NCI-H1092 treated with DMSO at 0.1 percent for 48 hours (cell line): Measurements from ENCODE around the gene ABRACL.
"Not testable (repeated sequence)": the region's sequence is repeated elsewhere in the genome, so short reads cannot be mapped to it uniquely, and the experiment has no call there.

Source experiments
- DNase-seq: peaks from one replicate; lab custom pipeline; 2025; lab: John Stamatoyannopoulos, UW

The ABRACL gene

GRCh38 chr6:139028658-139029469 lies at the start of gene ABRACL:
Gene ABRACL, plus strand, starts transcription at chr6:139028745. Its CDS starts 5,416 bp downstream, at chr6:139034161.
- peak; percentile 40 for DNase-seq

DNA sequence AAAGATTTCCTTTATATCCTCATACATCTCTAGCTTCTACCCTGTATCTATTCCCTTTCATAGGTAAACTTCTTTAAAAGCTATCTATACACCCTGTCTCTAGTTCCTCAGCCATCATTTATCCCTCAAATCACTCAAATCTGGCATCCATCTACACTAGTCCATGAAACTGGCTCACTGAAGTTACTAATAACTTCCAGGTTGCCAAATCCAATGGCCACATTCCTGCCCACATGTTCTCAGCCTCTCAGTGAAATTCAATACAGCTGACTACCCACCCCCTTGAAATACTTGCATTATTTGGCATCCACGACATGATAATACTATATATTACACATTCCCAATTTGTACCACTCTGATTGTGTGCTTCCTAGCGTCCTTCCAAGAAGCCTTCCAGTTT lies 49.2 kb upstream of the ABRACL start:
- DNase-seq = no peak

GRCh38 chr6:138979813-138980668 lies 48.5 kb upstream of the ABRACL start:
- DNase-seq = no peak

- DNase-seq = no peak
Observed at GRCh38 chr6:138981416-138981815, 47.1 kb upstream of the ABRACL start.

DNA sequence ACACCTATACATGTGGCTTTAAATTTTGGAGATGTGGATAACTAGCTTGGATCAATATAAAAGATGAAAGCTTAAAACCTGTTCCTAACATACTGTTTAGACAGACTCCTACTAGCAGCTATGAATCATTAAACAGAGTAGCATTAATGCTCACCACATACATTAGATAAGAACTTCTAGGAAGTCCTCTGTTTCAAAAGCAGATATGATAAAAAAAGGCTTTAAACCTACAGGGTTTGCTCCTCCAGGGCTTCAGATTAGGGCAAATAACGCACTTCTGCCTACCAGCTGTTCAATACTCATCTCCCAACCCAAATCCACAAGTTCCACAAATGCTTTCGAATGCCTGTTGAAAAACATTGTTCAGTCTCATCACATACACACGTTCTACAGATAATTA lies 42.0 kb upstream of the ABRACL start:
- DNase-seq = no peak

DNA sequence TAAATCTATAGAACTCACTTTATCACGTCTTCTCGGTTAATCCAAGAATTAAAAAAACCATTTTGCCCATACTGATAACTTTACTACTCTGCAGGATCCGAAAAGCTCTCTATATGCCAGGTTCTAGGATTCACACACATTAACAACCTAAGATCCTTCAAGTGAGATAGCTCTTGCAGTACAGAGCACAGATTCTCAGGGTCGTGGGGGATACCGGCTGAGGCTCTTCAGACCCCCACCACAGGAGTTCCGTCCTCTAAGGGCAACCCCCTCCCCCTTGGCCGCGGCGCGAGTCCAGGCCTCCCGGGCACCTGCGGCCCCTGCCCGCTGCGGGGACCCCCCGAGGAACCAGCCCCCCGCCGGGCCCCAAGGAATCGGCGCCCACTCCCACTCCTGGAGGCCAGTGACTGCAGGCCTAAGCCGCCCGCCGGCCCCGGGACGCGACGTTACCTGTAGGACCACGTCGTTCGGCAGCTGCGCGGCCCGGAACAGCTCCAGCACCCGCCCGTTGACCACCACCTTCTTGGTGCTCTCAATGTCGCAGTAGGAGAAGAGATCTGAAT lies 41.4 kb upstream of the ABRACL start:
- no peak for DNase-seq

- DNase-seq = peak; percentile 90
Observed at GRCh38 chr6:138987643-138988468, 40.7 kb upstream of the ABRACL start, which contains the start of gene REPS1. Gene REPS1, minus strand, starts transcription at chr6:138988253. Its CDS starts 571 bp downstream, at chr6:138987682.

- no peak for DNase-seq
Observed at GRCh38 chr6:138988469-138988834, 40.1 kb upstream of the ABRACL start.

DNA sequence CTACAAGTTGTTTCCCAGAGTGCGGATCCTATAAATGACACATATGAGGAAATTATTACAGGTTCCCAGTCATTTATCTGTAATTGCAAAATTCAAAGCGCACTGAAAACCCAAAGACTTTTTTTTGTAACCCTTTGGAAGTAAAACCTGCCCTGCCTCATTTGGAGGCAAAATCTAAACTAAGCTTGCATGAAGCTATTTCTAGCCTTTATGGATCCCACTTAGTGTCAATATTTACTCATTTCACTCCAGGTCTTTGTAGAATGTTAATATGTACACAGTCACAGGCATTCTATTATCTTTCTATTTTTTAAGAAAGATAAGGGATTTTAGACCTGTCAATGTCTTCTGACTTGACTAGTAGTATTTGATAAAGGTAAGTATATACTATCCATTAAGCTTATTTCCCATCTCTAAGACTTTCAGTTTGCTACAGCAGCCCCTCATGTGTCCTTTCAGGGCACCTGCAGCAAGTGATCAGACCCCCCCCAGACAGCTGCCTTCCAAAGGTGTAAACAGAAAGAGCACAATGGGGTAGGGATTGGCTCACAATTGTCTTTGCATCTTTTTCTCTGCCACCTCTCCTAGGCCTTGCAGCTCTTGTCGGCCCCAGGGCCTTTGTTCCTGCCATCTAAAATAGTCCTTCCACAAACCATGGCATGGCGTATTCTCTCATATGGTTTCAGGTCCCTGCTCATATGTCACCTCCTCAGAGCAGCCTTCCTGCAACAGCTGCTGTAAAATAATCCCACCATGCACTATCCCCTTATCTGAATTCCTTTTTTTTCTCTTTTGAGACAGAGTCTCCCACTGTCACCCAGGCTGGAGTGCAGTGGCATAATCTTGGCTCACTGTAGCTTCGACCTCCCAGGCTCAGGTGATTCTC lies 39.2 kb upstream of the ABRACL start:
- DNase-seq = peak; percentile 13

GRCh38 chr6:138991206-138991605 lies 37.3 kb upstream of the ABRACL start:
- DNase-seq = no peak

DNA sequence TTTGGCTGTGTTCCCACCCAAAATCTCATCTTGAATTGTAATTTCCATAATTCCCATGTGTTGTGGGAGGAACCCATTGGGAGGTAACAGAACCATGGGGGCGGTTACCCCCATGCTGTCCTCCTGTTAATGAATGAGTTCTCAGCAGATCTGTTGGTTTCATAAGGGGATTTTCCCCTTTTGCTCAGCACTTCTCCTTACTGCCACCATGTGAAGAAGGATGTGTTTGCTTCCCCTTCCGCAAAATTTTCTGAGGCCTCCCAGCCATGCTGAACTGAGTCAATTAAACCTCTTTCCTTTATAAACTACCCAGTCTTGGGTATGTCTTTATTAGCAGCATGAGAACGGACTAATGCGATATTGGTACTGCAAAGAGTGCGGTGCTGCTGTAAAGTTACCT lies 35.6 kb upstream of the ABRACL start:
- not testable (repeated sequence) for DNase-seq

DNA sequence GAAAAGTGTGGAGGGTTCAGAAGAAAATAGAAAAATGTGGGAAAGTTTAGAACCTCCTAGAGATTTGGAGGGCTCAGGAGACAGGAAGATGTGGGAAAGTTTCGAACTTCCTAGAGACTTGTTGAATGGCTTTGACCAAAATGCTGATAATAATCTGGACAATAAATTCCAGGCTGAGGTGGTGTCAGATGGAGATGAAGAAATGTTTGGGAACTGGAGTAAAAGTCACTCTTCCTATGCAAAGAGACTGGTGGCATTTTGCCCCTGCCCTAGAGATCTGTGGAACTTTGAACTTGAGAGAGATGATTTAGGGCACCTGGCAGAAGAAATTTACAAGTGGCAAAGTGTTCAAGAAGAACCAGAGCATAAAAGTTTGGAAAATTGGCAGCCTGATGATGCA lies 35.1 kb upstream of the ABRACL start:
- not testable (repeated sequence) for DNase-seq

GRCh38 chr6:138996524-138996923 lies 32.0 kb upstream of the ABRACL start:
- DNase-seq = no peak

DNA sequence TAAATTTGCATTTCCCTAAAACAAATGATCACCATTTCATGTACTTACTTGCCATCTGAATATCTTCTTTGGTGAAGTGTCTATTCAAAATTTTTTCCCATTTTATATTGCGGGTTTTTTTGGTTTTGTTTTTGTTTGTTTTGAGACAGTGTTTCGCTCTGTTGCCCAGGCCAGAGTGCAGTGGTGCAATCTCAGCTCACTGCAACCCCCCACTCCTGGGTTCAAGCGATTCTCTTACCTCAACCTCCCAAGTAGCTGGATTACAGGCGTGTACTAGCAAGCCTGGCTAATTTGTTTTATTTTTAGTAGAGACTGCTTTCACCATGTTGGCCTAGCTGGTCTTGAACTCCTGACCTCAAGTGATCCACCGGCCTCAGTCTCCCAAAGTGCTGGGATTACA lies 31.4 kb upstream of the ABRACL start:
- DNase-seq = no peak

- peak; percentile 2 for DNase-seq
Observed at GRCh38 chr6:138999949-139000725, 28.4 kb upstream of the ABRACL start.

- no peak for DNase-seq
Observed at GRCh38 chr6:139003751-139004150, 24.8 kb upstream of the ABRACL start.

- no peak for DNase-seq
Observed at GRCh38 chr6:139006477-139006876, 22.1 kb upstream of the ABRACL start.

- no peak for DNase-seq
Observed at GRCh38 chr6:139007428-139007827, 21.1 kb upstream of the ABRACL start.

DNA sequence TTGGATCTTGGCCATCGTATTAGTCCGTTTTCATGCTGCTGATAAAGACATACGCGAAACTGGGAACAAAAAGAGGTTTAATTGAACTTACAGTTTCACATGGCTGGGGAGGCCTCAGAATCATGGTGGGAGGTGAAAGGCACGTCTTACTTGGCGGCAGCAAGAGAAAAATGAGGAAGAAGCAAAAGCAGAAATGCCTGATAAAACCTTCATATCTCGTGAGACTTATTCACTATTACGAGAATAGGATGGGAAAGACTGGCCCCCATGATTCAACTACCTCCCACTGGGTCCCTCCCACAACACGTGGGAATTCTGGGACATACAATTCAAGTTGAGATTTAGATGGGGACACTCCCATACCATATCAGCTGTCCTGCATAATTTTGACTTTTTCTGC lies 20.4 kb upstream of the ABRACL start:
- DNase-seq = no peak

DNA sequence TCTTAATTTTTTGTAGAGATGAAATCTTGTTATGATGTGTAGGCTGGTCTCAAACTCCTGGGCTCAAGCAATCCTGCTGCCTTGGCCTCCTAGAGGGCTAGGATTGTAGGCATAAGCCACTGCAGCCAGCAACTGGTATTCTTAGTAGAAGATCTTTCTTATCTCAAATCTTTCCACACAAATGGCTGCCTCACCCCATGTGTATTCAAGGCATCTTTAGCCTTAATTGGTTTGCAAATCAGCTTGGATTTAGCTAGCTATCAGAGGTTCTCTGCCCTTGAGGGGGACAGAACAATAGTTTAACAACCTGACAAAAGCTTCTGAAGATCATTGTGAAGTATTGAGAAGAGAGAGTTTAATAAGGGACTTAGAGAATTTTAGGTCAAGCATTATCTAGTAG lies 17.9 kb upstream of the ABRACL start:
- DNase-seq = no peak
